Smooth muscle cell of the umbilical artery (primary cell): ENCODE results near the gene WNT5B. TPM values are rescaled to one million over a fixed set of nuclear protein-coding genes. Genes with fewer than 3 reads are reported as not detected.

ENCODE experiments used
- total RNA-seq: library from RNA; depleted of rRNA; stranded (reverse); fragments of >200 nt; gene quantifications from 2 replicates; pipeline ENCODE4 v1.2.3, GENCODE V29; 2014

The WNT5B gene
- total RNA-seq, result 39.5 and 89.6 TPM in 2 replicates

DNA sequence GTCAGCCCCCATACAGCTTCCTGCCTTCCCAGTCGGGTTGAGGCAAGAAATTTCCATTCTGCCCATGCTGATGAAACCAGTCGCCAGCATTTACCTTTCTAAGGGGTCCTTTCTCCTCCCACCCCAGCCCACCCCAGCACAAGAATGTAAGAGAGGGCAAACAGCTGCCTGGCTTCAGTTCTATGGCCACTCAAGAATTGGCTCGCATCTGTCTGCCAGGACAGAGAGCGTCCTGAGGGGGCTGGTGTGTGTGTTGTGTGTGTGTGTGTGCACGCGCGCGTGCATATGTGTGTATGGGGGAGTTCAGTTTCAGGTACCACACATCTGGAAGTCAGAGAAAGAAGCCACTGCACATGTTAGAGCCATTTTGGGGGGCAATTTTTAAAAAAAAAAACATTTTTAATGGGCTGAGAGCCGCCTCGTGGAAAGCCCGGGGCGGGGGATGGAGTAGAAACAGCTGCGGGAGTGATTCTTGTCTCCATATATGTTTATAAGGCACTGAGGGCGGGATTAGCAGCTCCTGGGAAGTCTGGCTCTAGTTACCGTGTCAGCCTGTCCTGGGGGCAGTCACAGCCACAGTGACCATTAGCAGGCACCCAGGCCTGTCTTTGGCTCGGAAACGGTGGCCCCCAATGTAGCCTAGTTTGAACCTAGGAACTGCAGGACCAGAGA, at the start of gene WNT5B:
Gene WNT5B (plus strand): TSS at position 566 of the 672 bp plus-strand sequence. CDS start 2,124 bp downstream, outside the sequence.

DNA sequence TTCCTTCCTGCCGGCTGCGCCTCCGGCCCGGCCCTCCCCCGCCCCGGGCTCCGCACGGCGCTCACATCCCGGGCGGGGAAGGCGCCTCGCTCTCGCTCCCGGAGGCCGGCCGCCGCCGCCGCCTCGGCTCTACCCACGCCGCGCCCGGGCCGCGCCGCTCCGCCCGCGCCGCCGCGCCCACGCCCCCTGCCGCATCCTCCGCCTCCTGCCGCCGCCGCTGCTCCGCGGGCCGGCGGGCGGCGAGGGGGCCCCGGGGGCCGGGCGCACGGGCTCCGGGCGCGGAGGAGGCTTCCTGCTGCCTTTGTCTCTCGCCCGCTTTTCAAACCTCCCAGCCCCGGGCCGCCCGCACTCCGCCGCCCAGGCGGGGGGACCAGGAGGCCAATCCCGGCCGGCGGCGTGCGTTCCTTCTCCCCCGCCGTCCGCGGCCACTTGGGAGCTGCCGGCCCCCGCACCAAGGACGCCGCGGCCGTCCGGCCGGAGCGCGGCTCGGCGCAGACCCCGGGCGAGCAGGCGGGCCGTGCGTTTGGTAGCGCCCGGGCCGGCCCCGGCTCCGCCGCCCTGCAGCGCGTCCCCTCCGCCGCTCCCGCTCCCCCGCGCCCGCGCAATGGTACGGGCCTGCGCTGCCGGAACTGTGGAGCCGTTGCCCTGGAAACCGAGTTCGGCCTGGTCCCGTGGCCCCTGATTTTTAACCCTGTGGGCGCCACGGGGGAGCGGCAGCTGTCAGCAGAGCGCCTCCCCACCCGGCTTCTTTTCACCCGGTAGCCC, 34.6 kb upstream of the WNT5B start, which contains the start of gene FBXL14:
Gene FBXL14 (minus strand): TSS at position 321 of the 765 bp plus-strand sequence. CDS start 515 bp downstream, outside the sequence.

DNA sequence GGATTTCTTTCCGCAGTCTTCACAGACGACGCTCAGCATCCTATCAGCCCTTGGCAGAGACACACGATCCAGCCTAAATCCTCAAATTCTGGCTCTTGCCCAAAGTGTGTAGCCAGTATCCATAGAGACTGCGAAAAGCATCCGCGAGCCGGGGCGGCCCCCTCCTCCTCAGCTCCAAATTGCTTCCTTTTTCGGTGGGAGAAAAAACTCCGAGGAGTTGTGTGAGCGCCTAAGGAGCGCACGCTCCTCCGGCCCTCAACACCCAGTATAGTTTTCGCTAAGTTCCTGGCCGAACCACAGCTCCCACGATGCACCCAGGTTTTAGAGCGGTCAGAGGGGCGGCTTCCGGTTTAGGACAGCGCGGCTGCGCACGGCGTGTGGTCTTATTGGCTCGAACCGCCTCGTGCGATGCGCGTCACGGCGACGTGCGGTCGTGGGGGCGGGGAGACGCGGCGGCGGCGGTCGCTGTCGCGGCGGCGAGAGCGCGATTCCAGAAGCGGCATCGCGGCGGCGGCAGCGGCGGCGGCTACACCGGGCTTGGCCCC, 61.6 kb downstream of the WNT5B start, which contains the start of gene ADIPOR2:
Gene ADIPOR2 (plus strand): TSS at position 493 of the 545 bp plus-strand sequence. CDS start 63,274 bp downstream, outside the sequence.

Other genes with a start within 250 kb of the WNT5B start
- 12.2 and 15.5 TPM in 2 replicates for gene FBXL14, start 34.6 kb upstream of the WNT5B start, total RNA-seq
- gene ADIPOR2, start 61.8 kb downstream of the WNT5B start, total RNA-seq, result 34.7 and 36.7 TPM in 2 replicates
- gene LRTM2, start 191.3 kb downstream of the WNT5B start, total RNA-seq, result not detected in 2 replicates